GM18861 (cell line): ENCODE data around the gene ELAVL1.
"Not testable (repeated sequence)": the region's sequence is repeated elsewhere in the genome, so short reads cannot be mapped to it uniquely, and the experiment has no call there.

ENCODE experiments used
- ATAC-seq: cut with Tn5 transposase; IDR thresholded peaks from one replicate; pipeline ENCODE4 v1.9.1; 2021; ENCODE audit not compliant: unreplicated experiment

The ELAVL1 gene

DNA sequence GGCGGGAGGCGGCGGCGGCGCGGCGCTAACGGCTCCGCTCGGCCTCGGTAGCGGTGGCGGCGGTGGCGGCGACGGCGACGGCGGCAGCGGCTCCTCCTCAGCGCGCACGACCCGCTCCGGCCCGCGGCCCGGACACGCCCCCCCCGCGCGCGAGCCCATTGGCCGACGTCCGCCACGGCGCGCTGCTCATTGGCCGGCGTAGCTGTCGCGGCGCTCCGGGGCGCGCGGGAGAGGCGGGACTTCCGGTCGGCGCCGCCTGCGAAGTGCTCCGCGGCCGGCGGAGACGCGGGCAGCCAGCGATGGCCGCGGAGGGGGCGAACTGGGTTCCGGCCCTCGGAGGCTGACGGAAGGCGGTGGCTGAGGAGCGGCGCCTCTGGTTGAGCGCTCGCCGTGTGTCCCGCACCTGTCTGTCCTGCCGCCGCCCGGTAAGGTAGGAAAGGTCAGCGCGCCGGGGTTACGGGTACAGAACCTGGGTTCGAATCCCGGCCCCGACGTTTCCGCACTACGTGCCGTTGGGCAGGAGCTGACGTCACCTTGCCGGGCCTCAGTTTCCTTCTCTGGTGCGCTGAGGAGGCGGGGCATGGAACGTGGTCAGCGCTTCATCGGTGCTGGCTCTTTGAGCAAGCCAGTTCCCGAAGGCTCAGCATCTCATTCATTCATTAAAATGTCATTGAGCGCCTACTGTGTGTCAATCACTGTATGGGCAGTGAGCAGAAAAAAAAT, at the start of gene ELAVL1:
TSS of gene ELAVL1 (minus strand) at position 108 of the 723 bp plus-strand sequence. CDS start 13,826 bp downstream, outside the sequence.
- peak; percentile 43 for ATAC-seq

DNA sequence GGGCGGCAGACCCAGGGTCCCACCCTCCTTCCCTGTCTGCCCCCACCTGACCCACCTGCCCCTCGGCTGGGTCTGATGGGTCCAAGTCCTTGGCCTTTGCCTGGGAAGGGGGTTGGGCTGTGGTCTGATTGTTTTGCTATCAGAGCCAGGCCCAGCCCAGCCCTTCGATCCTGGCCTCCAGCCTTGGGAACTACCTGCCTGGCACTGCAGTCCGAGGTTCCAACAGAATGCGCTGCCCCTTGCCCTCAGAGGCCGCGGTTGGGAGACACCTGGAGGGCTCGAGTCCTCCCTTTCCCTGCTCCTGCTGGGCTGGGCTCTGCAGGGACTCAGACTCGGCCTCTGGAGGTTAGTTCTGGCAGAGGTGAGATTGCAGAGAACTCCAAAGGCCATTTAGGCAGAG, 48.7 kb upstream of the ELAVL1 start:
- ATAC-seq = no peak

DNA sequence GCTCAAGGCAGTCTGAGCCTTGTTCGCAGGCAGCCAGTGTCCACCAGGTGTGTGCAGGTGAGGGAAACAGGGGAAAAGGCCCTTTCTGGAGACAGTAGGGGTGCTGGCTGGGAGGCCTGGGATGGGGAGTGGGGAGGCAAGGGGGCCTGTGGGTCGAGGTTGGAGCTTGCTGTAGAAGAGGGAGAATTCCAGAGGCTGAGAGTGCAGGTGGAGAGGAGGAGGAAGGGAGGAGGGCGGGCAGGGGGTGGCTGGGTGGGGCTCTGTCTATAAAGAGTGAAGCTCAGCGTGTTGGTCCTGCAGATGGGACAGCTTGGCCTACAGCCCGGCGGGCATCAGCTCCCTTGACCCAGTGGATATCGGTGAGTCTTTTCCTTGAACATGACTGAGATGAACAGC, 47.0 kb upstream of the ELAVL1 start, which contains the start of gene CCL25:
TSS of gene CCL25 (plus strand) at position 297 of the 396 bp plus-strand sequence. CDS start 290 bp downstream, outside the sequence.
- no peak for ATAC-seq

DNA sequence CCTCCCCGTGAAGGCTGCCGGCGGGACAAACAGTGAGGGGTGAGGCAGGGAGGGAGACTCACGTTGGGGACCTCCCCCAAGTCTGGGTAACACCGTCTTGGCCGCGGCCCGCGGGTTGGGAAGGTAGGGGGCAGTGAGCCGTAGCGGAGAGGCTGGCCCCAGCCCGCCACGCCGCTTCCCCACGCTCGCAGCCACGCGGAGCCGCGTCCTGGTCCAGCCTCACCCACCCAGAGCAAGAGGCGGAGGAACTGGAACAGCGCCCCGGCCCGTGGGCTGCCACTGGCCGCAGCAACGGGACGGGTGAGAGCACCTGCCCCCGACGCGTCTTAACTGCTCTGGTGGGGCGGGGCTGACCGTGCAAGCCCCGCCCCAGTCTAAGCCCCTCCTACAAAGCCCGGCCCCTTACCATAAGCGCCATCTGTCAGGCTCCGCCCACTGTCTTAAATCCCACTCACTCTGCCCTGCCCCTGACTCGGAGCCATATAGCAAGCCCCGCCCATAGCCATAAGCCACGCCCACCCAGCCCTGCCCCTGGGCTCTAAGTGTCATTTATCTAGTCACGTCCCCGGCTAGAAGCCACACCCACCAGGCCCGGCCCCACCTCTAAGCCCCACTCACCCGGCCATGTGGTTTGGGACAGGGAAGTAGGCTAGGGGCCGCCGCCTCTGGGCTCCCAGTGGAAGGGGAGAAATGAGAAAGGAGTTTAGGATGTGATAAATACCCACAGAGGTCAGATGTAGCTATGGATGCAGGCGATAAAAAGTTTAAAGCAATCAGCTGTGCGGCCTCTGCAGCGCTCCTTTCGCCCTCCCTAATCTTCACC, 45.0 kb upstream of the ELAVL1 start:
- ATAC-seq = peak; percentile 62

DNA sequence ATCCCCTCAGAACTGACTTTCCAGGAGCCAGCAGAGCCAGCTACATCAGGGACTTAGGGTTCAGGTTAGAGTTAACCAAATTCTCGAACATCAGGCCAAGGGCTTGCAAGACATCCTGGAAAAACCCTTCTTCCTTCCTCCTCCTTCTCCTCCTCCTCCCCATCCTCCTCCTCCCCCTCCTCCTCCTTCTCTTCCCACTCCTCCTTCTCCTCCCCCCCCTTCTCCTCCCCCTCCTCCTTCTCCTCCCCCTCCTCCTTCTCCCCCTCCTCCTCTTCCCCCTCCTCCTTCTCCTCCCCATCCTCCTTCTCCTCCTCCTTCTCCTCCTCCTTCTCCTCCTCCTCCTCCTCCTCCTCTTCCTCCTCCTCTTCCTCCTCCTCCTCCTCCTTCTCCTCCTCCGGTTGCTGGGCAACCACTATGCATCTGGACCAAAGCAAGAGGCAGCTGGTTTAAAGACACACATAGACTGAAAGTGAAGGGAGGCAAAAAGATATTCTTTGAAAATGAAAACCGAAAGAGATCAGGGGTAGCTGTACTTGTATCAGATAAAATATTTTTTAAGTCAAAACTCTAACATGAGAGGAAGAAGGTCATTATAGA, 41.2 kb upstream of the ELAVL1 start:
- no peak for ATAC-seq

- ATAC-seq = no peak
Observed at GRCh38 chr19:8045872-8046568, 40.6 kb upstream of the ELAVL1 start.

DNA sequence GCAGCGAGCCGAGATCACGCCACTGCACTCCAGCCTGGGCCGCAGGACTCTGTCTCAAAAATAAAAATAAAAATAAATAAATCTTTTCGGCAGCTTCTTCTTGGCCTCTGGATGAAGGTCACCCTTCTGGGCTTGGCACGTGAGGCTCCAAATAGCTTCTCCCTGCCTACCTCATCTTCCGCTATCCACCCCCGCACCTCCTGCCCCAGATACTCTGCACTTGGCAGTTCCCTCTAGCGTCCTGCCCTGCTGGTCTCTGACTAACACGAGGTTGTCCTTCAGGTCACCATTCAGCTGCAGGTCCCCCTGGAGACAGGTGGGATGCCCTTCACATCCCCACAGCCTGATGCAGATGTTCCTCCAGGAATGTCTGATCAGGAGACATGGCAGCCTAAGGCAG, 38.6 kb upstream of the ELAVL1 start:
- ATAC-seq = no peak

GRCh38 chr19:8042900-8043299, 37.5 kb upstream of the ELAVL1 start:
- no peak for ATAC-seq

GRCh38 chr19:8041531-8041931, 36.1 kb upstream of the ELAVL1 start:
- ATAC-seq = no peak

- no peak for ATAC-seq
Observed at GRCh38 chr19:8039231-8039630, 33.8 kb upstream of the ELAVL1 start.

DNA sequence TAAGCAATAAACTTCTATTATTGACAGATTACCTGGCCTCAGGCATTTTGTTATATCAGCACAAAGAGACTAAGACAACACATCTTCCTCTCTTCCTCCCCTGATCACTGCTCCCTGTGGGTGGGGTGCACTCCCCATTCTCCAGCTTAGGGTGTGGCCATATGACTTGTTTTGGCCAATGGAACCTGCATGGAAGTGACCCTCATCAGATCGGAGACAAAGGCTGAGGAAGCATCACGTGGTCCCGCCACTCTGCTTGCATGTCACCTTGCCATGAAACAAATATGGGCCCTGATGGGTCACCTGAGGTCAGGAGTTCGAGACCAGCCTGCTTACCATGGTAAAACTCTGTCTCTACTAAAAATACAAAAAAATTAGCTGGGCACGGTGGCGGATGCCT, 33.4 kb upstream of the ELAVL1 start:
- ATAC-seq = no peak

GRCh38 chr19:8036434-8037099, 31.1 kb upstream of the ELAVL1 start:
- ATAC-seq = no peak

GRCh38 chr19:8034178-8034525, 28.7 kb upstream of the ELAVL1 start:
- no peak for ATAC-seq

DNA sequence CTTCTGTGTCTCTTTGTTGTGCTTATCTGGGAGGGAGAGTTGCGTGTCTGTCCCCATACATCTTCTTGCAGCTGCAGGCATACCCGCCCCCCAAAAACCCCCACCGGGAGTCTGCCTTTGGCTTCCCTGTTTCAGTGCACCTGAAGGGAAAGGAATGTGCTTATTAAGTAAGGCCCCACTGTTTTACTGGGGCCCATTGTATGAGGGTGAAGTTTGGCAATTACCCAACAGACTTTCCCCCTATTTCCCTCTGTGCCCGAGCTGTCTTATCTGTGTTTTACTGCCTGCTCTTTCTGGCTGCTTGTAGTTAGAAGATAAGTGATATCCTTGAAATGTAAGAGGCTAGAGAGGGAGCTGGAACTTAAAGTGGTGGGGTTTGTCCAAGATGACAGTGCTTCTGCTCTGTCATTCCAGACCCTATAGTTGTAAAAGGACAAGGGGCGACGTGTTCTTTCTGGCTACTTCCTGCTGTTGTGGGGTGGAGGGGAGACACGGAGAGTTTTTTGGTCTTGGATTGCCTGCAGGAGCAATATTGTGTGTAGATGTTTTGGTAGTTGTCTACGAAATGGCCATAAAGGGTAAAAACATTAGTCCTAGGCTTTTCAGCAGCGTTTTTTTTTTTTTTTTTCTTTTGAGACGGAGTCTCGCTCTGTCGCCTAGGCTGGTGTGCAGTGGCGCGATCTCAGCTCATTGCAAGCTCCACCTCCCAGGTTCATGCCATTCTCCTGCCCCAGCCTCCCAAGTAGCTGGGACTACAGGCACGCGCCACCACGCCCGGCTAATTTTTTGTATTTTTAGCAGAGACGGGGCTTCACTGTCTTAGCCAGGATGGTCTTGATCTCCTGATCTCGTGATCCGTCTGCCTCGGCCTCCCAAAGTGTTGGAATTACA, 28.1 kb upstream of the ELAVL1 start:
- ATAC-seq = not testable (repeated sequence)

DNA sequence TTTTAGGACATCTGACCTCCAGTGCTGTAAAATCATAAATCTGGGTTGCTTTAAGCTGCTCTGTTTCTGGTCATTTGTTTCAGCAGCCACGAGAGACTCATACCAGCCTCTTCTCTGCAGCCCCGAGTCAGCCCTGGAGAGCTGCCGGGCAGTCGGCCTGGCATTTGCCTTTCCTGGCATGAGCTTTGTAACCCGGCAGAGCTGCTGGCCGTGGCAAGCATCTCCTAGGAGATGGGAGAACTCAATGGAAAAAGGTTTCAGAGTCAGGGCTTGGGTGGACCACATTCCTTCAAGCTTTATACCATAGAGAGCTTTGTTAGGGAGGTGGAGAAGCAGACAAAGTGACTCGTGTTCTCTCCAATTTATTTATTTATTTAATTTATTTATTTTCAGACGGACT, 25.5 kb upstream of the ELAVL1 start:
- ATAC-seq = no peak

DNA sequence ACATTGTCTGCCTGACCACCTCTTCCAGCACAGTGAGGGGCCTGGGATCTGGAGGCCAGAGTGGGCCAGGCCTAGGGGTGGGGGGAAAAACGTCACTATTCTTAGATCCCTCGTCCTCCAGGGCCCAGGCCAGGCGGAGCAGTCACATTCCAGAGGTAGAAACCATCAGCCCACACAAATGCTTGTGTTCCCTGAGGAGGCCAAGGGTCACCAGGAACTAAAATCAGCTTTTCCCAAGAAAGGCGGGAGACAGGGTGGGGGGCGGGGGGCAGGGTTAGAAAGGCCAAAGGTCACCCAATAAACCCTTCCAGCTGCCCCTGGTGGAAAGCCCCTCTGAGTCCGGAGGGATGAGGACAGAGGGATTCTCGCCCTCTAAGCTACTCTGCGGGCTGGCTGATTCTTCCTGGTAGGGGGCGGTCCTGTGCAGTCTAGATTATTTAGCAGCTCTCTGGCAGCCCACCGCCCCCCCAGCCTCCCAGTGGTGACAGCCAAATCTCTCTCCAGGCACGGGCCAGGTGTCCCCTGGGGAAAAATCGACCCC, 23.6 kb upstream of the ELAVL1 start:
- ATAC-seq = no peak

DNA sequence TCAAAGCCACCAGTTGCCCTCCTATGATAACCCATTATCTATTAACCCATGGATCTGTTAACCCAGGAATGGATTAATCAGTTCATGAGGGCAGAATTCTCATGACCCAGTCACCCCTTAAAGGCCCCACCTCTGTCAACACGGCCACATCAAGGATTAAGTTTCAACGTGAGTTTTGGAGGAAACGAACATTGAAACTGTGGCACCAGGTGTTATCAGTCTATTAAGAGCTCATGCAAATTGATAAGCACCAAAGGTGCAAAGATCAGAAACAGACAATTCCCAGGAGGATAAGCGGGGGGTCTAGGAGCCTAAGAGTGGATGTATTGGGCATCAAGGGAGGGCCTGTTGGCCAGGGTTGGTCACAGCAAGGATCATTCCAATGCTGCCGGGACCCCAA, 19.9 kb upstream of the ELAVL1 start:
- no peak for ATAC-seq

DNA sequence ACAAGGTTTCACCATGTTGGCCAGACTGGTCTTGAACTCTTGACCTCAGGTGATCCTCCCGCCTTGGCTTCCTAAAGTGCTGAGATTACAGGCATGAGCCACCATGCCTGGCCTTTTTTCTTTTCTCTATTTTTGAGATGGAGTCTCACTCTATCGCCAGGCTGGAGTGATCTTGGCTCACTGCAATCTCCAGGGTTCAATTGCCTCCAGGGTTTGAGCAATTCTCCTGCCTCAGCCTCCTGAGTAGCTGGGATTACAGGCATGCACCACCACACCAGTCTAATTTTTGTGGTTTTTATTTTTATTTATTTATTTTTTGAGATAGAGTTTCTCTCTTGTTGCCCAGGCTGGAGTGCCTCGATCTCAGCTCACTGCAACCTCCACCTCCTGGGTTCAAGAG, 18.8 kb upstream of the ELAVL1 start:
- ATAC-seq = not testable (repeated sequence)

DNA sequence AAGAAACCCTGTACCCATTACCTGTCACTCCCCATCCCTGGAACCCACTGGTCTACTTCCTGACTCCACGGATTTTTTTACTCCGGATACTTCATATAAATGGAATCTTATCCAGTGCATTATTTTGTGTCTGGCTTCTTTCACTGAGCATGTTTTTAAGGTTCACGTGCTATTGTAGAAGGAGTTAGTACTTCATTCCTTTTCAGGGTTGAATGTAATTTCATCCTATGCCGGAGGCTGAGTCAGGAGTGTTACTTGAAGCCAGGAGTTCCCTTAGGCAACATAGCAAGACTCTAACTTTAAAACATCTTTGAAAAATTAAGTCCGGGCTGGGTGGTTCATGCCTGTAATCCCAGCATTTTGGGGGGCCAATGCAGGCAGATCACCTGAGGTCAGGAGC, 17.9 kb upstream of the ELAVL1 start:
- no peak for ATAC-seq
